ENCODE results near the gene PLEKHD1.

Gene PLEKHD1

DNA sequence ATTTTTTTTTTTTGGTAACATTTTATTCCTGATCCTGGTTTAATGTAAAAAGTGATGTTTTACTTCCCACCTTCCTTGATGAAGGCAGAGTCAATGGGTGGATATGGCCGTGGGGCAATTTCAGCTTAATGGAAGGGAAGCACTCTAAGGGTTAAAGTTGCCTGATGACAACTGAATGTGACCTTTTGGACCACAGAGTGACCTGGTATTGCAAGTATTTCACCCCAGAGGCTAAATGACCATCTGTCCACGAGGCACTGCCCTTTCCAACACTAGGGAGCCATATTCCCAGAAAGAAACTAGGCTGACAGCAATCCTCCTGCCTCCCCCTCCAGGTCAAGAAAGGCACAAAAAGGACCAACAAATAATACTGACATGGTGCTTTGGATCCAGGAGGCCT, 85.3 kb downstream of the PLEKHD1 start:
- H3K27me3 ChIP-seq: peaks cover 100% of the 10 kb centered on the region
- TF ChIP-seq, protein P1, sequence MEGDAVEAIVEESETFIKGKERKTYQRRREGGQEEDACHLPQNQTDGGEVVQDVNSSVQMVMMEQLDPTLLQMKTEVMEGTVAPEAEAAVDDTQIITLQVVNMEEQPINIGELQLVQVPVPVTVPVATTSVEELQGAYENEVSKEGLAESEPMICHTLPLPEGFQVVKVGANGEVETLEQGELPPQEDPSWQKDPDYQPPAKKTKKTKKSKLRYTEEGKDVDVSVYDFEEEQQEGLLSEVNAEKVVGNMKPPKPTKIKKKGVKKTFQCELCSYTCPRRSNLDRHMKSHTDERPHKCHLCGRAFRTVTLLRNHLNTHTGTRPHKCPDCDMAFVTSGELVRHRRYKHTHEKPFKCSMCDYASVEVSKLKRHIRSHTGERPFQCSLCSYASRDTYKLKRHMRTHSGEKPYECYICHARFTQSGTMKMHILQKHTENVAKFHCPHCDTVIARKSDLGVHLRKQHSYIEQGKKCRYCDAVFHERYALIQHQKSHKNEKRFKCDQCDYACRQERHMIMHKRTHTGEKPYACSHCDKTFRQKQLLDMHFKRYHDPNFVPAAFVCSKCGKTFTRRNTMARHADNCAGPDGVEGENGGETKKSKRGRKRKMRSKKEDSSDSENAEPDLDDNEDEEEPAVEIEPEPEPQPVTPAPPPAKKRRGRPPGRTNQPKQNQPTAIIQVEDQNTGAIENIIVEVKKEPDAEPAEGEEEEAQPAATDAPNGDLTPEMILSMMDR (IDR thresholded peaks at IDR 0.05): no peak

DNA sequence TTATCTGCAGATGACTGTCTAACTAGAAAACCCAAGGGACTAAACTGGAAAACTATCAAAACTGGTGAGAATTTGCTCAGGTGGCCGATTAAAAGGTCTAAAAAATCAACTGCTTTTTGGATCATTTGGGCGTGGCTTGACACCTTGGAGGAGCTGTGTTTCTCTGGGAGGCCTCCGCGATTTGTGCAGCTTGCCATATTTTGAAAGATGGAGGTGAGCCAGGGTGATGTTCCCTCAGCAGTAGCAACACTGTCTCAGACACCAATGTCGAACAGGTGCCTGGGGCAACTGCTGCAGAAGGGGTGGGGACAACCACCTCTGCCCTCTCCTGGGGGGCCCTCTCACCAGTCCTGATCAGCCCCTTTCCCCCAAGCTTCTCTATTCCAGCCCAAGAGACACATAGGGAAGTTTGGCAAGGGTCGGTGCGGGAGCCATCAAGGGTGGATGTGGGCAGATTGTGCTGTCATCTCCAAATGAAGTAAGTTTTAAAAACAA, 86.4 kb downstream of the PLEKHD1 start:
- Histone ChIP-seq H3K4me1 (ENCODE audit: control insufficient read depth in 1 of 2, insufficient read depth in 1 of 2, low read depth in 1 of 2, low read length in 1 of 2) (peaks cover 5 to 25% of the 10 kb centered on the region in 2 experiments), H3K4me3 (ENCODE audit: low read depth in 1 of 2, low read length in 1 of 2) (no peak overlapping the region), H3K27ac (no peak overlapping the region), H3K9me3 (no peaks in the 10 kb centered on the region), H3K36me3 (no peaks in the 10 kb centered on the region), H3K27me3 (peaks cover 100% of the 10 kb centered on the region)
- TF ChIP-seq, protein P1 (IDR thresholded peaks at IDR 0.05): no peak

More for the DNA sequence above, 85.3 kb downstream of the PLEKHD1 start:
- Histone ChIP-seq H3K27ac (no peak overlapping the region), H3K4me3 (ENCODE audit: low read depth in 1 of 2, low read length in 1 of 2) (no peak overlapping the region), H3K4me1 (ENCODE audit: control insufficient read depth in 1 of 2, insufficient read depth in 1 of 2, low read depth in 1 of 2, low read length in 1 of 2) (peaks cover 5 to 25% of the 10 kb centered on the region in 2 experiments), H3K36me3 (no peaks in the 10 kb centered on the region), H3K9me3 (no peaks in the 10 kb centered on the region)

DNA sequence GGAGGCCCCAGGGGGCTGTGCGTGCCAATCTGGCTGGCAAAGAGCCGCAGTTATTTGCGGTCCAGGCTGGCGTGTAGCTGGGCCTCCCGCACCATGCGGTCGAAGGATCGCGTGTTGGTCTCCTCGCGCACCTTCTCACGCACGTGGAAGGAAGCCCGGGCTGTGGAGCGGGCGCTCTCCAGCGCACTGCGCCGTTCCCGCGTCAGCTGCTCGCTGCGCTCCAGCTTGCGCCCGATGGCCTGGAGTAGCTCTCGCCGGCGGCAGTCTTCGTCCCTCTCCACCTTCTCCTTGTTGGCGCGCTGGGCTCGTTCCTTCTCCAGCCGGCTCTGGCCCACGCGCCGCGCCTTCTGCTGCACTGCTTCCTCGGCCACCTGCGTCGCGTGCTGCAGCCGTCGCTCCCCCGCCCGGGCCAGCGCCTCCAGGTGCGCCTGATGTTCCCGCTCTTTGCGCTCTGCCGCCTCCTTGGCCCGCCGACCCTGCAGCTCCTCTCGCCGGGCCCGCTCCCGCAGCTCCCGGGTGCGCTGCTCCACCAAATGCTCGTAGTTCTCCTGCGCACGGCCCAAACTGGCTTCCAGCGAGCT, 87.0 kb downstream of the PLEKHD1 start:
- Histone ChIP-seq H3K4me3 (ENCODE audit: low read depth in 1 of 2, low read length in 1 of 2) (no peak overlapping the region), H3K4me1 (ENCODE audit: control insufficient read depth in 1 of 2, insufficient read depth in 1 of 2, low read depth in 1 of 2, low read length in 1 of 2) (peaks cover 5 to 25% of the 10 kb centered on the region in 2 experiments), H3K36me3 (no peaks in the 10 kb centered on the region), H3K27ac (no peak overlapping the region), H3K27me3 (peaks cover 100% of the 10 kb centered on the region), H3K9me3 (no peaks in the 10 kb centered on the region)
- TF ChIP-seq, protein P1 (IDR thresholded peaks at IDR 0.05): no peak

DNA sequence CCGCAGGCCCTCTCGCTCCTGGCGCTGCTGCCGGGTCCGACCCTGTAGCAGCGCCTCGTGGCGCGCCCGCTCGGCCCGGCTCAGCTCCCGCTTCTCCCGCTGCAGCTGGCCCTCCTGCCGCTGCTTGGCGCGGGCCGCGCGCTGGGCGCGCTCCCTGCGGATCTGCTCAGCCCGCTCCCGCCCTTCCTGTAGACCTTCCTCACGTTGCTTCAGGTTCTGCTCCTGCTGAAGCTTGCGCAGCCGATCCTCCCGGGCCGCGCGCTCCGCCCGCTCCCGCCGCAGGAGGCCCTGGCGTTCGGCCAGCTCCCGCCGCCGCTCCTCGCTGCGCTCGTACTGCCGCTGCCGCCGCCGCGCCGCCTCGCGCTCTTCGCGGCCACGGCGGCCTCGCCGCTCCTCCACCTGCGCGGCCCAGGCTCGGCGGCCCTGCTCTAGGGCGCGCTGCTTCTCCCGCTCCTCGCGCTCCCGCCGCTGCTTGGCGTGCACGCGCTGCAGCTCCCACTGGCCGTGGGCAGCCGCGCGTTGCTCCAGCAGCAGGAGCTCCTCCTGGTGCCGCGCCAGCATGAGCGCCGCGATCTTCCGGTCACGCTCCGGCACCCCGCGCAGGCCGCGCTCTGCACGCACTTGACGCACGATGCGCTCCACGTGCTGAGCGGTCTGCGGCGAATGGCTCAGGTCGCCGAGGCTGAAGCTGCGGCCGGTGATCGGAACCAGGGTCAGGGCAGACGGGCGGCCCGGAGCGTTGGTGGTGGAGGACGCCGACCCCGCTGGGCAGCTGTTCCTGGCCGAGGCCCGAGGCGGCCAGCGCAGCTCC, 87.7 kb downstream of the PLEKHD1 start:
- Histone ChIP-seq H3K27me3 (peaks cover 100% of the 10 kb centered on the region), H3K4me1 (ENCODE audit: control insufficient read depth in 1 of 2, insufficient read depth in 1 of 2, low read depth in 1 of 2, low read length in 1 of 2) (peaks cover 5 to 25% of the 10 kb centered on the region in 2 experiments), H3K27ac (no peak overlapping the region), H3K4me3 (ENCODE audit: low read depth in 1 of 2, low read length in 1 of 2) (no peak overlapping the region), H3K36me3 (no peaks in the 10 kb centered on the region), H3K9me3 (no peaks in the 10 kb centered on the region)
- TF ChIP-seq, protein P1 (IDR thresholded peaks at IDR 0.05): no peak

DNA sequence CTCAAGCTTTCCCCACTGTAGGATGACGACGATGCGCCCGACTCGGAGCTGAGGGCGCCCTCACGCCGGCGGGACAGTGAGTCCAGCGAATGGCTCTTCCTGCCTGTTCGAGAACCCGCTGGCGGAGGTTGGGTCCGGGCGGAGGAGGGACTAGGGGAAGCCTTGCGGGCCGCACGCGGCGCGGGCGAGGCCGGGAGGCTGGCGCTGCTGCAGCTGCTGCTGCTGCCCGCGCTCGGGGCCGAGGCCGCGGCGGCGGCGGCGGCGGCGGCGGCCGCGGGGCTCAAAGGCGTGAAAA, 88.3 kb downstream of the PLEKHD1 start:
- Histone ChIP-seq H3K27ac (no peak overlapping the region), H3K9me3 (no peaks in the 10 kb centered on the region), H3K4me3 (ENCODE audit: low read depth in 1 of 2, low read length in 1 of 2) (no peak overlapping the region), H3K27me3 (peaks cover 100% of the 10 kb centered on the region), H3K4me1 (ENCODE audit: control insufficient read depth in 1 of 2, insufficient read depth in 1 of 2, low read depth in 1 of 2, low read length in 1 of 2) (peaks cover 5 to 25% of the 10 kb centered on the region in 2 experiments), H3K36me3 (no peaks in the 10 kb centered on the region)
- TF ChIP-seq, protein P1 (IDR thresholded peaks at IDR 0.05): no peak
